GM19397 (cell line): ENCODE results near the gene C1QTNF12.

ENCODE experiments used
- ATAC-seq: cut with Tn5 transposase; IDR thresholded peaks from one replicate; pipeline ENCODE4 v1.9.1; 2021; ENCODE audit warnings: mild to moderate bottlenecking, moderate library complexity; ENCODE audit not compliant: unreplicated experiment

The C1QTNF12 gene

DNA sequence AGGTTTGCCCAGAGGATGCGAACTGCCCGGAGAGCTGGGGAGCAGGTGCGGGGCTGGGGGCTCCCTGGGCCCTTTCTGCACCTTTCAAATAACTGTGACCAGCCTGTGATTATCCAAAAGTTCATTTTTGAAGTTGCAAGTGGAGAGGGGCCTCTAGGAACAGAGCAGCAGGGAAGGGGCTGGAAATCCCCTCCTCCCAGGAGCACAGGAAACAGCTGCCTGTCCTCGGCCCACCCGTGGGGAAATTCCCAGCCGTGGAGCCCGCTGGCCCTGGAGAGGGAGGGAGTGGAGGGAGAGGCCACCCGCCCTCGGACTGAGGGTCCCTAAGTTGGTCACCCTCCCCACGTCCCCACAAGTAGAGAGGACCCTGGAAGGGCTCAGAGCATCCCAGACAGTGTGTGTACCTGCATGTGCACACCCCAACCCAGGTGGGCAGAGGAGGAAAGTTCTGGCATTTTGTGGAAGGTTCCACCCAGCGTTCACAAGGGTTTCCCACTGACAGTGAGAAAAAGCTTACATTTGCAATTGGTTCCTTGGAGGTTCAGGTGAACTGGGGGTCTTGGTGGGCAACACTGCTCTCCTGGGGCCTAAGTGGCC lies 31.3 kb downstream of the C1QTNF12 start:
- no peak for ATAC-seq

- no peak for ATAC-seq
These were observed 32.9 kb downstream of the C1QTNF12 start, which contains the start of gene TNFRSF4 for GRCh38 chr1:1213345-1214265. Gene TNFRSF4, minus strand, starts transcription at chr1:1214153. Its CDS starts 26 bp downstream, at chr1:1214127.

GRCh38 chr1:1212780-1213344 lies 33.7 kb downstream of the C1QTNF12 start:
- no peak for ATAC-seq

- ATAC-seq: no peak
These were observed 34.7 kb downstream of the C1QTNF12 start for GRCh38 chr1:1211541-1212441.

DNA sequence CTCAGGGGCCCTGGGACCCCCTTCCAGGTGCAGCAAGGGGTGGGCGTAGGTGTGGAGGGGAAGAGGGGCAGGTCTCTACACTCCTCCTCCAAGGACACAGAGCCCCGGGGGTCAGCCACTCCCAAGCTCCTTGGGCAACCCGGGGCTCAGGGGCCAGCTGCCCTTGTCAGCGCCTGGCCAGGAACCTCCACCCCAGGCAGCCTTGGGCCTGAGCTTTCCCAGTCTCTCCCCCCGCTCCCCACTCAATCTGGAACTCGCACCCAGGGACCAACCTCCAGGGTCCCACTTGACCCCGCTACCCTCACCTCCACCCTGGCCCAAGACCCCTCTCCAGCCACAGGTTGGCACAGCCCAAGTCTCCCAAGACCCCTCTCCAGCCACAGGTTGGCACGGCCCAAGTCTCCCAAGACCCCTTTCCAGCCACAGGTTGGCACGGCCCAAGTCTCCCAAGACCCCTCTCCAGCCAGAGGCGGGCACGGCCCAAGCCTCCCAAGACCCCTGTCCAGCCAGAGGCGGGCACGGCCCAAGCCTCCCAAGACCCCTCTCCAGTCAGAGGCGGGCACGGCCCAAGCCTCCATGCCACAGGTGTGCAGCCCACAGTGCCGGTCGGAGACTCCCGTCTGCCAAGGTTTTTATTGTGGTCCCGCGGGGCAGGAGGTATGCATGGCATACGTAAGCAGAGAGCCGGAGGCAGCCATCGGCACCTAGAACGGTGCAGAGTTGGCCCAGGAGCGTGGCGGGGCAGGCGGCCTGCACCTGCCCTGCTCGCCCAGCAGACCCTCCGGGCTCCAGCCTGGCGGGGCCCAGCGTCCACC lies 35.6 kb downstream of the C1QTNF12 start:
- no peak for ATAC-seq

DNA sequence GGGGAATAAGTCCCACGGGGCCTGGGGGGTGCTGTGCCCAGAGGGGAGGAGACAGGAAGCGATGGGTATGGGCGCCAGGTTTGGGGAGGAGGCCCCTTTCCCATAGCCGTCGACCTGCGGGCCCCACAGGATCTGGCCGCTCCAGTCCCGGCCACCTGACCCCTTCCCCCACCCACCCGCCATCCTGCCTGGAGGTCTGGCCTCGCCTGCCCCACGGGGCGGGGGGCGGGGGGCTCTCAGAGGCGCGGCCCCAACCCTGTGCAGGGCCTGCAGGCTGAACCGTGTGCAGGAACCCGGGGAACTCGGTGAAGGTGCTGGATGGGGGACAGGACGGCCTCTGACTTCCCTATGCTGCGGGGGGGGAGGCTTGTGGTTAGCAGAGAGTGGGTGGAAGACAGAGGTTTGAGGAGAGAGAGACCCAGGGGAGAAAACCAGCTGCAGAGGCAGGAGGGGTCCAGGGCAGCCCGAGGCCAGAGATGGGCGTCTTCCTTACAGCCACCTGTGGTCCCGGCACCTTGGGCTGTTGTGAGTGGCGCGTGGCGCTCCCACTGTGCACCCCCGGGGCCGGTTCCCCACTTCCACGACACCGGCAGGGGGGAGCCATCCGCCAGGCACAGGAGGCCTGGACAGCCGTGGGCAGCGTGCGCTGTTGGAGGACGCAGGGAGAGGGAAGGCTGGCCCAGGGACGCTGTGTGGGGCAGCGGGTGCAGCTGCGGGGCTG lies 37.6 kb downstream of the C1QTNF12 start:
- ATAC-seq: no peak

DNA sequence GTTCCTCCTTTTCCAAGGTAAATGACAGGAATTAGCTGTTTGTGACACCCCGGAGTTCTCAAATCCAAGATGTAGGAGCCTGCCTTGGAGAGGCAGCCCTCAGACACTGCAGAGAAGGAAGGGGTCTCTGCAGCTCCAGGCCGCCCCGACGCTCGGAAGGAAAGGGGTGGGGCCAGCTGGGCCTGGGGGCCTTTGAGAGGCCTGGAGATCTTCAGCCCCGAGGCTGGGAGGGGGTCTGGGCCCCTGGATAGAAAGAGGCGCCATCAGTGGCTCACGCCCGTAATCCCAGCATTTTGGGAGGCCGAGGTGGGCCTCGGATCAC lies 39.0 kb downstream of the C1QTNF12 start:
- no peak for ATAC-seq

GRCh38 chr1:1206966-1207531 lies 39.5 kb downstream of the C1QTNF12 start:
- no peak for ATAC-seq

GRCh38 chr1:1206376-1206965 lies 40.1 kb downstream of the C1QTNF12 start, which contains the start of gene TNFRSF18:
Gene TNFRSF18, minus strand, starts transcription at chr1:1206592. Its CDS starts 21 bp downstream, at chr1:1206571.
- no peak for ATAC-seq

- no peak for ATAC-seq
These were observed 40.6 kb downstream of the C1QTNF12 start for GRCh38 chr1:1205769-1206375.

- ATAC-seq: no peak
These were observed 41.3 kb downstream of the C1QTNF12 start for GRCh38 chr1:1204998-1205768.

DNA sequence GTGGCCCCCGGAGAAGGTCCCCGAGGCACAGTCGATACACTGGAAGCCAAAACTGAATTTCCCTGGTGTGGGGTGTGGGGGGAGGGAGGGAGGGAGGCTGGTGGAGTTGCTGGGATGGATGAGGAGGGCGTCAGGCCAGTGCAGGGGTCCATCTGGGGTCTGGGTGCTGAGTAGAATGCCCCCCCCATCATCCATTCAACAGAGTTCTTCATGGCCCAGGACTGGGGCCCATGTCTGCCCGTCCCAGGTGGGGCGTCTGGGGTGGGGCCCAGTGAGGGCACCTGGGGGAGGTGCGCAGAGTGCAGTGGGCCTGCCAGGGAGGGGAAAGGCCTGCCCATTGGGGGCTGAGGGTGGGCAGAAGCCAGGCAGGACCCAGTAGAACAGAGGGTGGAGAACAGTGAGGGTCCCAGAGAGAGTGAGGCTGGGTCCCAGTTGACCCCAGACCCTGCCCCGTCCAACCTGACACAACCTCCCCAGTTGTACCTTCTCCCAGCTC lies 42.0 kb downstream of the C1QTNF12 start:
- no peak for ATAC-seq

DNA sequence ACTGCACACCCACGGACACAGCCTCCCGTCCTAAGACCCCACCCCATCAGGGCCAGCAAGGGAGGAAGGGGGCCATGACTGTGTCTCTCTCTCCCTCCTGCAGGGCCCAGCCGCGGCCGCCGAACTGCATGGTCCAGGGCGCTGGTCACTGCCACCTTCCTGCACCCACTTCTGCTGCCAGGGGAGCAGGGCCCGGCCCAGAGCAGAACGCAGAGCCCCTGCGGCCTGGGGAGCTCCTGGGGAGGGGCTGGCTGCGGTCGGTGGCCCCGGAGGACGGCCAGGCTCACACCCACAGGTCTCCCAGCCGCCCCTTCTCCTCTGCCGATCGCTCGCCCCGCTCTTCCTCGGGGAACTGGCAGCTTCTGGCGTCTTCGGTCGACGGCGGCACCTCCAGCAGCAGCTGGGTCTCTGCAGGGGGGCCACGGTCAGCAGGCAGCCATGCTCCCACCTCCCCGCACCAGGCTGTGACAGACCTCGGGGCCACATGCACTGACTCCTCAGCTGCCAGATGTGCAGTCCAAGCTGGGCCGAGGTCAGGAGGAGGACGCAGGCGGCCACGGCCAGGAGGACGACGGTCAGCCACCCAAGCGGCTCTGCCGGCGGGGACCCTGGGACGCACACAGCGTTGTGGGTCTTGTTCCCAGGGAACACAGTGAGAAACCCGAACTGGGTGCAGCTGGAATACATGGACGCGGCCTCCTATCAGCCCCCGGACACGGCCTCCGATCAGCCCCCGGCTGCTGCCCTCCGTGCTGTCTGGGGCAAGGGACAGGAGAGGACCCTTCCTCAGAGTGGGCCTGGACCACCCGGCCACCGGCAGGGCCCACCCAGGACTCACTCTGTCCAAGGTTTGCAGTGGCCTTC lies 42.7 kb downstream of the C1QTNF12 start:
- no peak for ATAC-seq

DNA sequence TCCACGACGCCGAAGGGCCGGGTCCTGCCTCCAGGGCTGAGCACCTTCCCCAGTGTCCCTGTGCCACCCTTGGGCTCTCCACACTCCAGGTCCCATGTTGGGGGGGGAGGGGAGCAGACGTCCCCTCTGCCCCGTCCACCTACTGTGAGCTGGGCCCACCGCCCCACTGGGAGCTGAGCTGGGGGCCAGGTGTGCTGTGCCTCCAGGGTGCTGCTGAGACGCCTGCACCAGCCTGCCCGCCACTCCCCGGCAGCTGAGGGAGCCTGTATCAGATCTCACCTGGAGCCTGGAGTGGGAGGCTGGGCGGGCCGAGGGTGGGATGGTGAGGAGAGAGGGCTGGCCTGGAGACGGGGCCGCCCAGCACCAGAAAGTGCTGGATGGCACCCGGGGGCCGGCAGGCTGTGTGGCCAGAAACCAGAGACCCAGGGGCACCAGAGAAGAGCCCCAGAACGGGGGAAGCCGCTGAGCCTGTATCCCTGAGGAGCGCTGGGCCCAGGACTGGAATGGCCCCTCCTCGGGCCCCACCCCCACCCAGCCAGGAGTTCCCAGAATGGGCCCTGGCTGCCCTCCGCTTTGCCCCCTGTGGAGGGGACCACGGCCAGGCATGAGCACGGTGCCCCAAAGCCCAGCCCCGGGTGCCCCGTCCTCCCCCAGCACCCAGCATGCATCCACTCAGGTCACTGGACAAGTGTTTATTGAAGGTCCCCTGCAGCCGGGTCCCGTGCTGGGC lies 43.5 kb downstream of the C1QTNF12 start:
- no peak for ATAC-seq

GRCh38 chr1:1200876-1201810 lies 45.4 kb downstream of the C1QTNF12 start:
- no peak for ATAC-seq
